K562 (cell line): ENCODE results near the gene NYAP2. TPM values are rescaled to one million over a fixed set of nuclear protein-coding genes. Genes with fewer than 3 reads are reported as not detected.

Source experiments
- ATAC-seq: fragments of 200-7000 bp; cut with Tn5 transposase; 3 replicates; pipeline ENCODE4 v1.9.1; 2020; ENCODE audit warnings: moderate library complexity
- BruUV-seq: library from RNA; stranded (reverse); fragments of 400-500 nt; replicated peaks from 2 replicates; lab custom pipeline; 2021; lab: Mats Ljungman, UMichigan
- CTCF ChIA-PET: fragments of 300-600 bp; formaldehyde crosslinking; extraction: SDS; loops from one replicate; lab custom pipeline; 2021; ENCODE audit warnings: low intra/inter-chr PET ratio; lab: Yijun Ruan, JAX
- POLR2A ChIA-PET: fragments of 300-600, 350-650 bp; sonication (Branson Sonifier 250); formaldehyde crosslinking; extraction: SDS; loops from one replicate; lab custom pipeline; 2021; ENCODE audit warnings: antibody characterized with exemption, inconsistent platforms; lab: Yijun Ruan, JAX
- DNase-seq, 4 experiments: peaks; one replicate each; pipeline versions ENCODE4 v3.0.0 to v3.0.0-alpha.2; 2011 to 2018; ENCODE audit warnings: low spot score in 3 of 4, mixed read lengths in 3 of 4; ENCODE audit errors: extremely low read depth in 1 of 4
- FAIRE-seq: peaks from 2 replicates; lab custom pipeline; 2011; peaks lifted over from hg19 to GRCh38; lab: Jason Lieb, UNC
- H2AFZ ChIP-seq: 2 replicates; pipeline ENCODE4 v1.6.0; 2011; ENCODE audit warnings: low read depth, low read length, control low read depth, inconsistent platforms
- H3K27ac ChIP-seq: fragments of 200-600 bp; 3 replicates; pipeline ENCODE4 v1.8.0; 2011; ENCODE audit warnings: low read depth, mild to moderate bottlenecking, control low read depth, inconsistent platforms, low read length, moderate library complexity, mixed read lengths; ENCODE audit errors: extremely low read depth
- H3K27me3 ChIP-seq, 2 experiments: fragments of 300-600 bp in 1 of 2; 2 replicates in 1 of 2; 3 replicates in 1 of 2; pipeline versions ENCODE4 v1.6.0 to v1.8.0; 2011; ENCODE audit warnings: inconsistent platforms in 2 of 2, low read length in 2 of 2, mild to moderate bottlenecking in 1 of 2, mixed read lengths in 1 of 2, moderate library complexity in 1 of 2; ENCODE audit not compliant: control insufficient read depth in 2 of 2, insufficient read depth in 2 of 2
- H3K36me3 ChIP-seq: fragments of 300-600 bp; 3 replicates; pipeline ENCODE4 v1.8.0; 2011; ENCODE audit warnings: mild to moderate bottlenecking, low read length, inconsistent platforms; ENCODE audit not compliant: control insufficient read depth, insufficient read depth
- H3K4me1 ChIP-seq, 2 experiments: fragments of 200-600 bp in 1 of 2; replicated peaks in 1 of 2; 2 replicates in 1 of 2; 3 replicates in 1 of 2; pipeline versions ENCODE4 v1.5.1 to v1.8.0; 2011; ENCODE audit warnings: inconsistent platforms in 2 of 2, low read length in 2 of 2, mild to moderate bottlenecking in 1 of 2, mixed read lengths in 1 of 2, moderate library complexity in 1 of 2; ENCODE audit not compliant: control insufficient read depth in 2 of 2, insufficient read depth in 2 of 2
- H3K4me2 ChIP-seq: 2 replicates; pipeline ENCODE4 v1.6.1; 2011; ENCODE audit warnings: low read length, control low read depth, inconsistent platforms, mixed read lengths; ENCODE audit not compliant: insufficient read depth
- H3K4me3 ChIP-seq: fragments of 200-600 bp; sonication (generic), shearing (Covaris generic); 2 replicates; pipeline ENCODE4 v1.5.1; 2016; ENCODE audit warnings: control low read depth, inconsistent platforms
- H3K79me2 ChIP-seq: fragments of 200-600 bp; 3 replicates; pipeline ENCODE4 v1.8.0; 2011; ENCODE audit warnings: low read length, inconsistent platforms; ENCODE audit not compliant: control insufficient read depth, insufficient read depth
- H3K9ac ChIP-seq, 2 experiments: 2 replicates each; pipeline versions ENCODE4 v1.6.0 to v1.6.1; 2011; ENCODE audit warnings: low read depth in 2 of 2, low read length in 2 of 2, control low read depth in 1 of 2, inconsistent platforms in 1 of 2, mild to moderate bottlenecking in 1 of 2, mixed read lengths in 1 of 2; ENCODE audit not compliant: insufficient read depth in 1 of 2
- H3K9me1 ChIP-seq: one replicate; pipeline ENCODE4 v1.6.0; 2011; ENCODE audit warnings: inconsistent platforms, mild to moderate bottlenecking, low read length, moderate library complexity; ENCODE audit not compliant: control insufficient read depth, insufficient read depth
- H3K9me3 ChIP-seq: replicated peaks from 2 replicates; pipeline ENCODE4 v1.5.1; 2011; ENCODE audit warnings: low read depth, low read length, inconsistent platforms; ENCODE audit not compliant: control insufficient read depth, insufficient read depth
- H4K20me1 ChIP-seq: replicated peaks from 2 replicates; pipeline ENCODE4 v1.6.1; 2011; ENCODE audit warnings: low read length, inconsistent platforms, mixed read lengths; ENCODE audit not compliant: control insufficient read depth, insufficient read depth
- CHD1 ChIP-seq: fragments of 200-600 bp; sonication (generic); IDR thresholded peaks from one replicate; pipeline ENCODE4 v1.6.1; 2012; ENCODE audit warnings: mild to moderate bottlenecking, moderate library complexity, low read length, inconsistent platforms
- E2F3 ChIP-seq: fragments of 250-450 bp; sonication (Bioruptor Pico); IDR thresholded peaks from 2 replicates; pipeline ENCODE4 v1.4.0; 2020; ENCODE audit warnings: mild to moderate bottlenecking
- FOXK2 ChIP-seq, 2 experiments: fragments of 450-650 bp; IDR thresholded peaks in 1 of 2; conservative IDR thresholded peaks in 1 of 2; 2 replicates each; pipeline ENCODE4 v1.6.1; 2016; ENCODE audit warnings: low read depth in 2 of 2, mild to moderate bottlenecking in 1 of 2
- HDAC3 ChIP-seq: fragments of 450-650 bp; IDR thresholded peaks from 2 replicates; pipeline ENCODE4 v1.6.1; 2018; ENCODE audit warnings: borderline replicate concordance, mild to moderate bottlenecking, moderate library complexity; ENCODE audit not compliant: partially characterized antibody
- HNRNPK ChIP-seq: fragments of 200-400 bp; formaldehyde crosslinking; IDR thresholded peaks from one replicate; pipeline ENCODE4 v1.6.1; 2018; ENCODE audit warnings: mild to moderate bottlenecking, low read depth, low read length; ENCODE audit not compliant: poor library complexity, severe bottlenecking
- RFX7 ChIP-seq: fragments of 250-450 bp; sonication (Bioruptor Pico); IDR thresholded peaks from 2 replicates; pipeline ENCODE4 v1.5.1; 2021; ENCODE audit warnings: mild to moderate bottlenecking
- STAT5B ChIP-seq: fragments of 250-450 bp; sonication (Bioruptor Pico); IDR thresholded peaks from 2 replicates; pipeline ENCODE4 v1.8.0; 2021; ENCODE audit warnings: mild to moderate bottlenecking, inconsistent platforms
- TRIM24 ChIP-seq, 2 experiments: fragments of 450-650 bp; IDR thresholded peaks; 2 replicates each; pipeline ENCODE4 v1.6.1; 2016
- TRIM28 ChIP-seq: fragments of 450-650 bp; IDR thresholded peaks from 2 replicates; pipeline ENCODE4 v1.6.1; 2017
- TSC22D4 ChIP-seq: fragments of 450-650 bp; IDR thresholded peaks from 2 replicates; pipeline ENCODE4 v1.6.1; 2016; ENCODE audit warnings: missing genetic modification characterization, missing biosample characterization, control low read depth
- U2AF2 ChIP-seq: fragments of 200-400 bp; formaldehyde crosslinking; optimal IDR thresholded peaks from 2 replicates; pipeline ENCODE3; 2017; ENCODE audit warnings: low read depth, mild to moderate bottlenecking, low read length
- ZKSCAN8 ChIP-seq: fragments of 200-800 bp; sonication (Bioruptor generic); IDR thresholded peaks from 2 replicates; pipeline ENCODE4 v1.6.1; 2016; ENCODE audit warnings: missing genetic modification characterization, missing compliant biosample characterization
- ZNF384 ChIP-seq: IDR thresholded peaks from 2 replicates; pipeline ENCODE4 v1.6.1; 2012; ENCODE audit warnings: low read depth, low read length, improper control_type of control experiment
- WGBS: fragments of 100-300 bp; shearing (Covaris generic); methylation state at CpG from one replicate; pipeline ENCODE4 v1.1.6; 2016; ENCODE audit warnings: low coverage, mixed read lengths; ENCODE audit not compliant: insufficient coverage; ENCODE audit errors: missing lambda C conversion rate; 5-methylcytosine and 5-hydroxymethylcytosine counted together
- in situ Hi-C: fragments of 300-500 bp; cut with MboI; formaldehyde crosslinking; loops from 4 replicates; pipeline ENCODE4 v1.15.0; 2018; ENCODE audit warnings: inconsistent platforms, mixed read lengths
- intact Hi-C: fragments of 100-400 bp; cut with micrococcal nuclease; formaldehyde crosslinking; loops from 2 replicates; pipeline ENCODE4 v1.14.2; 2022
- polyA plus RNA-seq, 8 experiments: library from polyadenylated mRNA; depleted of rRNA in 4 of 8; stranded (reverse) in 5 of 8; unstranded in 3 of 8; fragments of >200 nt; fragmentation: Nextera tagmentation in 2 of 8; fragmentation: Illumina TruSeq in 1 of 8; extraction: Ambion mirVana in 2 of 8; extraction: Trizol in 1 of 8; gene quantifications; 2 replicates each; pipeline versions ENCODE4 v1.2.1 to v1.2.3, GENCODE V29; 2011 to 2014; ENCODE audit warnings: inconsistent platforms in 1 of 8, missing spikeins in 1 of 8
- total RNA-seq, 7 experiments: library from RNA; depleted of rRNA in 6 of 7; stranded (reverse); fragments of >200 nt in 6 of 7; fragmentation: Illumina TruSeq in 2 of 7; extraction: Trizol in 2 of 7; gene quantifications; 2 replicates each; pipeline versions ENCODE4 v1.2.1 to v1.2.3, GENCODE V29; 2011 to 2021; ENCODE audit warnings: low replicate concordance in 1 of 7
- TF ChIP-seq, protein P1 (sequence below): fragments of 450-650 bp; IDR thresholded peaks from 2 replicates; pipeline ENCODE4 v1.6.1; 2014; ENCODE audit warnings: low read depth, mild to moderate bottlenecking, moderate library complexity, borderline replicate concordance
- TF ChIP-seq, protein P2 (sequence below), 3 experiments: IDR thresholded peaks in 2 of 3; conservative IDR thresholded peaks in 1 of 3; 2 replicates each; pipeline ENCODE4 v1.5.1; 2011 to 2012; ENCODE audit warnings: low read length in 3 of 3, mild to moderate bottlenecking in 3 of 3, control low read depth in 2 of 3, improper control_type of control experiment in 1 of 3, inconsistent platforms in 1 of 3, low read depth in 1 of 3, mixed read lengths in 1 of 3, moderate library complexity in 1 of 3; ENCODE audit not compliant: insufficient read depth in 2 of 3
- TF ChIP-seq, protein P3 (sequence below): fragments of 250-450 bp; sonication (Bioruptor Pico); IDR thresholded peaks from 2 replicates; pipeline ENCODE4 v1.4.0; 2020
- TF ChIP-seq, protein P4 (sequence below): sonication (generic); formaldehyde crosslinking; IDR thresholded peaks from 2 replicates; pipeline ENCODE4 v1.8.0; 2022; ENCODE audit warnings: mild to moderate bottlenecking, missing genetic modification reagents
- TF ChIP-seq, protein P5 (sequence below): fragments of 200-800 bp; sonication (Bioruptor generic); IDR thresholded peaks from 2 replicates; pipeline ENCODE4 v1.6.1; 2017; ENCODE audit warnings: missing genetic modification characterization, missing compliant biosample characterization

The NYAP2 gene
- total and polyA plus RNA-seq, 9 of the 15 experiments (the other 6 are each of a cell fraction or from before 2014, with no cell fraction given), result 0.03 to 0.04 (median 0.04) TPM; not detected in 3

DNA sequence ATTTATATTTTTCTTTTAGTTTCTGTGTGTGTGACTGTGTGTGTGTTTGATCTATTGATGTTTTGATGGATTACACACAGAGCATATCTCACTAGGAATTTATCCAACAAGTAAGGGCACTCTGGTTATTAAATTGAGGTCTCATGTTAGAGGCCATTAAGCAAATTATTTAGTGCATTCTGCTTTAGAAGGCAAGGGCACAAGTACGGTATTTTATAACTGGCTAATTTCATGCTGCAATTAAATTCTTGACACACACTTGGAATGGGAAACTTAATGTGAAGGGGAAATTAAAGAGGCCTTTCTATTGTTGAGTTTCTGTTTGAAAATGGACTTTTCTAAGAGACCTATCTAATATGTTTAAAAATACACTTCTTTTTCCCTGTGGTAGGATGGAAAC, 25.8 kb downstream of the NYAP2 start:
- no peak overlapping the region for H2AFZ ChIP-seq
- ChIA-PET POLR2A (no interaction called here), CTCF (no interaction called here)
- H3K9me3 ChIP-seq, result no peaks in the 10 kb centered on the region
- H3K36me3 ChIP-seq, result no peaks in the 10 kb centered on the region
- intact Hi-C loops, result no loop called here
- in situ Hi-C loops, result no loop called here
- WGBS, result 20% methylated on average over 1 of the region's 1 CpG
- no peaks in the 10 kb centered on the region for H3K79me2 ChIP-seq
- no peak for FAIRE-seq
- H3K9me1 ChIP-seq, result no peaks in the 10 kb centered on the region
- DNase-seq, result no peak
- H4K20me1 ChIP-seq, result no peaks in the 10 kb centered on the region
- H3K27ac ChIP-seq, result no peak overlapping the region
- no peak overlapping the region for H3K4me3 ChIP-seq
- no peak overlapping the region for H3K4me2 ChIP-seq
- H3K27me3 ChIP-seq, result no peaks in the 10 kb centered on the region
- no peaks in the 10 kb centered on the region for H3K4me1 ChIP-seq
- BruUV-seq, result no TSS peak
- H3K9ac ChIP-seq, result no peak overlapping the region
- no peak for ATAC-seq
- no peak for TF ChIP-seq E2F3 (CRISPR knock-in tag)
- no peak for TF ChIP-seq TRIM28
- no peak for TF ChIP-seq TRIM24 (IDR thresholded peaks at IDR 0.05)
- TF ChIP-seq FOXK2 (conservative IDR thresholded peaks at IDR 0.05 in 1 of 2, IDR thresholded peaks at IDR 0.05 in 1 of 2; ENCODE audit: low read depth in 2 of 2), result no peak
- TF ChIP-seq, protein P1, sequence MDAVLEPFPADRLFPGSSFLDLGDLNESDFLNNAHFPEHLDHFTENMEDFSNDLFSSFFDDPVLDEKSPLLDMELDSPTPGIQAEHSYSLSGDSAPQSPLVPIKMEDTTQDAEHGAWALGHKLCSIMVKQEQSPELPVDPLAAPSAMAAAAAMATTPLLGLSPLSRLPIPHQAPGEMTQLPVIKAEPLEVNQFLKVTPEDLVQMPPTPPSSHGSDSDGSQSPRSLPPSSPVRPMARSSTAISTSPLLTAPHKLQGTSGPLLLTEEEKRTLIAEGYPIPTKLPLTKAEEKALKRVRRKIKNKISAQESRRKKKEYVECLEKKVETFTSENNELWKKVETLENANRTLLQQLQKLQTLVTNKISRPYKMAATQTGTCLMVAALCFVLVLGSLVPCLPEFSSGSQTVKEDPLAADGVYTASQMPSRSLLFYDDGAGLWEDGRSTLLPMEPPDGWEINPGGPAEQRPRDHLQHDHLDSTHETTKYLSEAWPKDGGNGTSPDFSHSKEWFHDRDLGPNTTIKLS, result no peak
- no peak for TF ChIP-seq ZNF384
- TF ChIP-seq CHD1, result no peak
- TF ChIP-seq HNRNPK, result no peak
- no peak for TF ChIP-seq STAT5B (CRISPR knock-in tag)
- TF ChIP-seq, protein P2, sequence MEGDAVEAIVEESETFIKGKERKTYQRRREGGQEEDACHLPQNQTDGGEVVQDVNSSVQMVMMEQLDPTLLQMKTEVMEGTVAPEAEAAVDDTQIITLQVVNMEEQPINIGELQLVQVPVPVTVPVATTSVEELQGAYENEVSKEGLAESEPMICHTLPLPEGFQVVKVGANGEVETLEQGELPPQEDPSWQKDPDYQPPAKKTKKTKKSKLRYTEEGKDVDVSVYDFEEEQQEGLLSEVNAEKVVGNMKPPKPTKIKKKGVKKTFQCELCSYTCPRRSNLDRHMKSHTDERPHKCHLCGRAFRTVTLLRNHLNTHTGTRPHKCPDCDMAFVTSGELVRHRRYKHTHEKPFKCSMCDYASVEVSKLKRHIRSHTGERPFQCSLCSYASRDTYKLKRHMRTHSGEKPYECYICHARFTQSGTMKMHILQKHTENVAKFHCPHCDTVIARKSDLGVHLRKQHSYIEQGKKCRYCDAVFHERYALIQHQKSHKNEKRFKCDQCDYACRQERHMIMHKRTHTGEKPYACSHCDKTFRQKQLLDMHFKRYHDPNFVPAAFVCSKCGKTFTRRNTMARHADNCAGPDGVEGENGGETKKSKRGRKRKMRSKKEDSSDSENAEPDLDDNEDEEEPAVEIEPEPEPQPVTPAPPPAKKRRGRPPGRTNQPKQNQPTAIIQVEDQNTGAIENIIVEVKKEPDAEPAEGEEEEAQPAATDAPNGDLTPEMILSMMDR (IDR thresholded peaks at IDR 0.05 in 2 of 3, conservative IDR thresholded peaks at IDR 0.05 in 1 of 3; ENCODE audit: insufficient read depth in 2 of 3, low read depth in 1 of 3, low read length in 3 of 3), result no peak
- no peak for TF ChIP-seq RFX7
- TF ChIP-seq U2AF2, result no peak
- TF ChIP-seq, protein P3, sequence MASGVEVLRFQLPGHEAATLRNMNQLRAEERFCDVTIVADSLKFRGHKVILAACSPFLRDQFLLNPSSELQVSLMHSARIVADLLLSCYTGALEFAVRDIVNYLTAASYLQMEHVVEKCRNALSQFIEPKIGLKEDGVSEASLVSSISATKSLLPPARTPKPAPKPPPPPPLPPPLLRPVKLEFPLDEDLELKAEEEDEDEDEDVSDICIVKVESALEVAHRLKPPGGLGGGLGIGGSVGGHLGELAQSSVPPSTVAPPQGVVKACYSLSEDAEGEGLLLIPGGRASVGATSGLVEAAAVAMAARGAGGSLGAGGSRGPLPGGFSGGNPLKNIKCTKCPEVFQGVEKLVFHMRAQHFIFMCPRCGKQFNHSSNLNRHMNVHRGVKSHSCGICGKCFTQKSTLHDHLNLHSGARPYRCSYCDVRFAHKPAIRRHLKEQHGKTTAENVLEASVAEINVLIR, result no peak
- TF ChIP-seq ZKSCAN8 (CRISPR knock-in tag), result no peak
- TF ChIP-seq, protein P4, sequence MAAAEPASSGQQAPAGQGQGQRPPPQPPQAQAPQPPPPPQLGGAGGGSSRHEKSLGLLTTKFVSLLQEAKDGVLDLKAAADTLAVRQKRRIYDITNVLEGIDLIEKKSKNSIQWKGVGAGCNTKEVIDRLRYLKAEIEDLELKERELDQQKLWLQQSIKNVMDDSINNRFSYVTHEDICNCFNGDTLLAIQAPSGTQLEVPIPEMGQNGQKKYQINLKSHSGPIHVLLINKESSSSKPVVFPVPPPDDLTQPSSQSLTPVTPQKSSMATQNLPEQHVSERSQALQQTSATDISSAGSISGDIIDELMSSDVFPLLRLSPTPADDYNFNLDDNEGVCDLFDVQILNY (CRISPR knock-in tag), result no peak
- TF ChIP-seq, protein P5, sequence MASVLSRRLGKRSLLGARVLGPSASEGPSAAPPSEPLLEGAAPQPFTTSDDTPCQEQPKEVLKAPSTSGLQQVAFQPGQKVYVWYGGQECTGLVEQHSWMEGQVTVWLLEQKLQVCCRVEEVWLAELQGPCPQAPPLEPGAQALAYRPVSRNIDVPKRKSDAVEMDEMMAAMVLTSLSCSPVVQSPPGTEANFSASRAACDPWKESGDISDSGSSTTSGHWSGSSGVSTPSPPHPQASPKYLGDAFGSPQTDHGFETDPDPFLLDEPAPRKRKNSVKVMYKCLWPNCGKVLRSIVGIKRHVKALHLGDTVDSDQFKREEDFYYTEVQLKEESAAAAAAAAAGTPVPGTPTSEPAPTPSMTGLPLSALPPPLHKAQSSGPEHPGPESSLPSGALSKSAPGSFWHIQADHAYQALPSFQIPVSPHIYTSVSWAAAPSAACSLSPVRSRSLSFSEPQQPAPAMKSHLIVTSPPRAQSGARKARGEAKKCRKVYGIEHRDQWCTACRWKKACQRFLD, result no peak
- no peak for TF ChIP-seq HDAC3
- no peak for TF ChIP-seq TSC22D4 (tag)
